Activated gamma-delta T cell (primary cell): Measurements from ENCODE around the gene POLDIP2.
"Not testable (repeated sequence)": the region's sequence is repeated elsewhere in the genome, so short reads cannot be mapped to it uniquely, and the experiment has no call there.

ENCODE experiments used
- DNase-seq: peaks from one replicate; lab custom pipeline; 2025; lab: John Stamatoyannopoulos, UW

The POLDIP2 gene

DNA sequence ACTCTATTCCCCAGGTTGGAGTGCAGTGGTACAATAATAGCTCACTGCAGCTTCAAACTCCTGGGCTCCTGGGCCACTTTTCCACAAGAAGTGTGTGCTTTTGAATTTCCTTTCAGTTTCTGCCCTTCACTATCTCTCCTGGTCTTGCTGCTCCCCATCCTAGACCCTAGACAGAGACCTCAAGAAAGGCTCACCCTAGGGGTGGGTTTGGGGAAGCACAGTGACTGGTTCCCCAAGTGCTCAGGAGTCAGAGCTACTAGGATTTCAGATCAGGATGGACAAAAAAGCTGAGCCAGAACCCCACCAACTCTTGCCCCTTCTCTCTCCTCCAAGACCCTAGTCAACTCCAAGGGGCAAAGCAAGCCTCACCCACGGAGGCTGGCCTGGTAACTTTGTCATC is 9.3 kb upstream of the POLDIP2 start:
- no peak for DNase-seq

DNA sequence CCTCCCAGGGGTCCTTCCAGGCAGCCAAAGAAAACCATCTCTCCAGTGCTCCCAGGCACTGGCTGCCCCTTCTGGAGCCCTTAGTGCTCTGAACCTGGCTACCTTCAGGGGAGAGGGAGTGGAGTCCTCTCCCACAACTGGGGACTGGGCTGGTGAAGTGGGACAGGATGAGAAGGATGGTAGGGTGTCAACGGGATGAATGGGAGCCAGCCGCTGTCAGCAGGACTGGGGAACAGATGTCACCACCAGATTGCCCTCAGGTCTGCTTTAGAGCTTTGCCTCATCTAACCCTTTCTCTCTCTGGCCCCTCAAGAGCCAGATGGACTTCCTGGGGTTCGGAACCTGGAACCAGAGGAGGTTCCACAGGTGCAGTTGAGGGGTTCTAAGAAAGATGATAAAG is 8.2 kb upstream of the POLDIP2 start:
- no peak for DNase-seq

GRCh38 chr17:28364665-28365363 is 7.5 kb upstream of the POLDIP2 start, which contains the start of gene SEBOX:
Gene SEBOX (minus strand): TSS chr17:28365199. CDS start chr17:28365151, 48 bp downstream.
- DNase-seq: no peak

DNA sequence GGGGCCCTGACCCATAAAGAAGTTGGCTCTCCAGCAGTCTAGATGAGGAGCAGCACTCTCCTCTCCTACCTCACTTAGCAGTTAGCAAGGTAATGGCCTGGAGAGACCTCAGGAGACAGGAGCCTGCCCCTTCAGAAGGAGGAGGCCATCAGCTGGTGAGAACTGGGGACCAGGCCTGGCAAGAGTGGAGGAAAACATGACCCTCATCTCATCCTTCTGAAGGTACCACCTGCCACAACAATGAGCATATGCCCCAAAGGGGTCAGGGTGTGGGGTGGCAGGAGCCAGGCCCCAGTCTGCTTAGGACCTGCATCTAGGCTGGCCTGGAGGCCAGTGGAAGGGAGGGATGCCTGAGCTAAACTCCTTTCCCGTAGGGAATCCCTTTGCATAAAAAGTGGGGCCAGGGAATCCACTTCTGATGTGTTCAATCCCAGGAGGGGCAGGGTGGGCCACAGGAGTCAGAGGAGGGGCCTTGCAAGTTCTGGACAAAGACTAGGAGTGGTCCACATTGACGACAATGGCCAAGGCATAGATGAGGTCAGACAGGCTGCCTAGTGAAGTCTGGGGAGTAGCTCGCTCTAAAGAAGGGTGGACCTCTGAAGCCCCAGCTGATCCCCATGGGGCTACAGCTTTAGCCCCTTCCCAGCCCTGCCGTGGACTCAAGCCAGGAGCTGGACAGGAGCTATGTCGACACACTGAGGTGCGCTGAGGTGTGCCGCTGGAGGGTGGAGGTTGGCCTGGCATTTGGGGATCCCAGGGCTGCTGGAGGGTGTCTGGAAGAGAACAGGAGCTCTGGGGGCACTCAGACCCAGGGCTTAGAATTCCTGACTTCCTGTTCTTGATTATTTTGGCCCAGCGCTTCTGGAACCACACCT is 6.7 kb upstream of the POLDIP2 start:
- no peak for DNase-seq

DNA sequence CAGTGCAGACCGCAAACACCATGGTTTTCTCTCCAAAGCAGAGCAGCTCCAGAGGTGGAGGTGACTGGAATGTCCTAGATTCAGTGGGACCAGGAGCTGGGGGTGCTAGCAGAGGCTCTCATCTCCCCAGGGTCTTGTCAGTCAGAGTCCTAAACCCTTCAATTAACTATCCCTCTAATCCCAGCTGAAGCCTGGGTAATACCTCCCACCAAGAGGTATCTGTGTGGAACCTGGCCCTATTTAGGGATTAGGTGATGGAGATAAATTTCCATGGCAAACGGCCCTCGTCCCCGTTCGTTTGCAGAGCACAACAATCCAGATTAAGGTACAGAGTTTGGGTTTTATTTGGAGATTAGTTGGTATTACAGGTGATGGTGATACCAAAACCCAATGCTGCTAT is 5.9 kb upstream of the POLDIP2 start:
- no peak for DNase-seq

DNA sequence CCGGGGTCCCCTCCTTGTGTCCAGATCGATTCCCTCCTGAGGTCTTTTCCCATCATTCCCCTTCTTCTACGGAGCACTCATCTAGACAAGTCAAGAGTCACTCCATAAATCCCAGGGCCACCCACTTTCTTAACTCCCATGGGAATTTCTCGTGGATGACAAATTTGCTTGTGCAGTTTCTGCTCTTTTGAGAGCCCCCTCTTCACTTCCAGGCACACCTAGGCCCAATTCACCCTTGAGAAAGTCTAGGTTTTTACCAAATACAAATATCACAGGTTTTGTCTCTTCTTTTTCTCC is 522 bp upstream of the POLDIP2 start:
- DNase-seq: no peak

GRCh38 chr17:28350271-28350670 is 7.1 kb downstream of the POLDIP2 start:
- DNase-seq: no peak

GRCh38 chr17:28348979-28349378 is 8.3 kb downstream of the POLDIP2 start:
- DNase-seq: no peak

DNA sequence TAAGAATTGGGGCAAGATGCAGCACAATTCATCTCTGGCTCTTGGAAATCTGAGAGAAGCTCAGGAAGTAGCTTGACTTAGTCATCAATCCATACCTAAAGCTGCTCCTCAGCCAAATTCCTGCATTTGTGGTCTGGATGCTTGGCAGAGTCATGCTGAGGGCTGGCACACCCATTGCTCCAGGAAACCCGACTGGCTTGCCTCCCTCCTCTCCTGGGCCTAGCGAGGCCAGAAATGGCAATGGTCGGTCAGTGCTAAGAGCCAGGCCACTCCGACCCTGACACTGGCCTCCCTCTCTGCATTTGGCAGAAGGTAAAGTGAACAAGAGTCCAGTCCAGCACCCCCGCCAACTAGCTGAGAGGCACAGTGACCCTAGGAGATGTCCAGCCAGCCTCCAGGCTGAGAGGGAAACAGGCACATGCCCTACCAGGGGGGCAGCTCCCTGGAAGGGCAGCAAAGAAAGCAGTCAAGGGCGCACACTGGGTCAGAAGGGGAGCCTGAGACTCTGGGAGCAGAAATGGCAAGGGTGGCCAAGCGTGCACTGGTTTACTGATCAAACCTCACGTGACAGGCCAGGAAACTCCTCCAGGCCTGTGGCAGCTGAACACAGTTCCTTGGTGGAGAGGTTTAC is 10.0 kb downstream of the POLDIP2 start:
- no peak for DNase-seq

DNA sequence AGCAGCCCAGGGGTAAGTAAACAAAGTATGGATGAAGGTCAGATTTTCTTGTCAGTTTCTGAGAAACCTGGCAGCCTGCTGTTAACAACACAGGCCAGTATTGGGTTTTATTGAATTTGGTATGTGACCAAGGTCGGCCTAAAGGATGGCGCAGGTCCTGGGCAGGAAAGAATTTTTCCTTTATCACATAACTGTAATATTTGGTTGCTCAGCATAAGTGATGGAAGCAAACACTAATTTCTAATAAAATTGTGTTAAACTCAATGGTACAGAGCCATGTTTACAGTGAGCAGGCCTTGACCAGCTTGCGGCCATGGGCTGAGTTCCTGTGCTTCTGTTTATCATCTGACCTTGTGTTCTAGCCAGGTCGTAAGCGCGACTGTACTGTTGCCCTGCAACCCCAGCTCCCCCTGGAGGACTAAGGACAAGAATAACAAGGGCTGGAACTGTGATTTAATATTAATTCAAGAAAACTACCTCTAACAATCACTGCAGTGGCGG is 10.5 kb downstream of the POLDIP2 start:
- DNase-seq: no peak

- no peak for DNase-seq
Observed at GRCh38 chr17:28346199-28346580, 11.1 kb downstream of the POLDIP2 start.

GRCh38 chr17:28345419-28346198 is 11.7 kb downstream of the POLDIP2 start:
- DNase-seq: no peak

- DNase-seq: no peak
Observed at GRCh38 chr17:28344435-28344901, 12.9 kb downstream of the POLDIP2 start.

GRCh38 chr17:28344011-28344410 is 13.3 kb downstream of the POLDIP2 start:
- DNase-seq: no peak

- no peak for DNase-seq
Observed at GRCh38 chr17:28343491-28343932, 13.8 kb downstream of the POLDIP2 start.

DNA sequence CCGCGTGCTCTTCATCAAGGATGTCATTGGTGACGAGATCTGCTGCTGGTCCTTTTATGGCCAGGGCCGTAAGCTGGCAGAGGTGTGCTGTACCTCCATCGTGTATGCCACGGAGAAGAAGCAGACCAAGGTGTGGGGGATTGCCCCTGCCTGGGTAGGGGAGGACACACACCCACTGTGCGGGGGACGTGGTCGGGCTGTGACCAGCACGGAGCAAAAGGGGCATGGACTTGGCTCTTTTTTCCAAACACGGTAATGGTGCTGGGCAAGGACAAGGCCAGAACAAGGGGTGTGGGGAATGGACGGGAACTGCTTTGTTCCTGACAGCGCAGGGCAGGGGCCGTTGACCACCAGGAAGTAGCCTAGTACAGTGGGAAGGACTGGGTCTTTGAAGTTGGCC is 15.0 kb downstream of the POLDIP2 start:
- no peak for DNase-seq

DNA sequence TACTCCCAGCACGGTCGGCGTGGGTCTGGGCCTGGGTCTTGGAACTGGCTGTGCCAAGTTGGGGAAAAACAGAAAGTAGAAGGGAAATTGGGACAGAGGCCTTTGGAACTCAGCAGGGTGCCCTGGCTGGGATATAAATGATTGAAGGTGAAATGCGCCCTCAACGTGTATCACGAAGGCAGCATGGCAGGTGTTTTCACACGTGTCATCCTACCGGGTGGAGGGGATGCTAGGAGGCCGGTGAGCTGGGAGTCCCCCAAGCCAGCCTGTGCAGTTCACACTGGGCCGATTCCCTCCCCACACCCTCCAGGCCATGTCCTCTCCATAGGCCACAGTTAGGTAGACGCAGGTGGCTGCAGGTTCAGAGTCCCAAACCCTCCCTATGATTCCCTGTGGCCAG is 15.8 kb downstream of the POLDIP2 start:
- DNase-seq: no peak

DNA sequence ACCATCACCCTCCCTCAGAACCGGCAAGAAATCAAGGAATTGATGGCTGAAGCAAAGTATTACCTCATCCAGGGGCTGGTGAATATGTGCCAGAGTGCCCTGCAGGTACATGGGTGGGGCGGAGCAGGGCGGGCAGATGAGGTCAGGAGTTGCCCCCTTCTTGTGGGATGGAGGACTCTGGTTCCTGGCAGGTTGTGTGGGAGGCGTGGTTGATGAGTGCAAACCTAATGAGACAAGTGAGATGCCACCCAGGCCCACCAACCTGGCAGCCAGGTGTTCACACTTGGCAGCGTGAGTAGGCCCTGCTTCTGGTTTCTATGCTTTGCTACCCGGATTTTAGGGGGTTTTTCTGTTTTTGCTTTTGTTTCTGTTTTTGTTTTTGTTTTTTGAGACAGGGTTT is 17.0 kb downstream of the POLDIP2 start:
- DNase-seq: no peak

GRCh38 chr17:28339431-28339830 is 17.9 kb downstream of the POLDIP2 start:
- DNase-seq: no peak

DNA sequence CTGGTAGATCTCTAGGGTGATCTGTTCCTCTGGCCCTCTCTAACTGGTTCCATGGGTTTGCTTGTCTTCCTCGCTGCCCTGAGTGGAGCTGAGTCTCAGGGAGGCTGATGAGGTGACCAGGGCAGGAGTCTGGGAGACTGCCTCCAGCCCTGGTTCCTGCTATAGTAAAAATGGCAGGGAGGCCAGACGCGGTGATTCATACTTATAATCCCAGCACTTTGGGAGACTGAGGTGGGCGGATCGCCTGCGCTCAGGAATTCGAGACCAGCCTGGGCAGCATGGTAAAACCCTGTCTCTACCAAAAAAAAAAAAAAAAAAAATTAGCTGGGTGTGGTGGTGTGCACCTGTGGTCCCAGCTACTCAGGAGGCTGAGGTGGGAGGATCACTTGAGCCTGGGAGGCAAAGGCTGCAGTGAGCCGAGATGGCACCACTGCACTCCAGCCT is 18.5 kb downstream of the POLDIP2 start:
- not testable (repeated sequence) for DNase-seq

GRCh38 chr17:28338056-28338768 is 19.1 kb downstream of the POLDIP2 start:
- no peak for DNase-seq
